ENCODE results near the gene AP2A2. TPM values are rescaled to one million over a fixed set of nuclear protein-coding genes. Genes with fewer than 3 reads are reported as not detected.

AP2A2 gene
- total and polyA plus RNA-seq, 2 of the 4 experiments (the other 2 are of a cell fraction) = 19.9 to 49.0 TPM

DNA sequence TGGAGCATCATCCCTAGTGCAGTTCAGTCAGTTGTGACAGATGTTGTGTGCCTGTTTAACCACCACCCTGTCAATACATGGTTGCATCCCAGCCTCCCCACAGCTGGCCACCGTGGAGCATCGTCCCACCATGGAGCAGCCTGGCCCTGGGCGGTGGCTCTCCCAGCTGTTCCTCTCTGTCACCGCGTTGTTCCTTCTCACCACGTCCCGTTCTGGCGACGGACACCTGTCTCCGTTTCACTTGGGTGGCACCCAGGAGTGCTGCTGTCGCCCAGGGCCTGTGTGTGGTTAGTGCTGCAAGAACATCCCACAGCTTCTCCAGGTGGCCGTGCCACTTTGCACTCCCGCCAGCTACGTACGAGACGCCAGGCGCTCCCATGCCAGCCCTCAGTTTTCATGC, 84.3 kb downstream of the AP2A2 start:
- ATAC-seq (ENCODE audit: low read depth) (no peak), DNase-seq (no peak)
- no peak overlapping the region for H4K5ac ChIP-seq (ENCODE audit: low read depth, low read length)
- H3K4me3 ChIP-seq (ENCODE audit: insufficient read depth, low read depth, low read length) = no peak overlapping the region
- H3K79me1 ChIP-seq (ENCODE audit: low read depth in 1 of 2, low read length in 2 of 2) = peaks cover 0 to 3% of the 10 kb centered on the region in 2 experiments; a peak in 3 of 4 replicates
- no peak overlapping the region for H3K9ac ChIP-seq (ENCODE audit: low read depth, low read length)
- ChIA-PET POLR2A (ENCODE audit: unreplicated experiment) (no interaction called here), CTCF (no interaction called here)
- no peak overlapping the region for H4K8ac ChIP-seq (ENCODE audit: low read depth in 2 of 2, low read length in 2 of 2)
- H3K23ac ChIP-seq (ENCODE audit: low read depth, low read length) = no peak overlapping the region
- WGBS, 2 experiments (ENCODE audit: extremely low coverage in 2 of 2, insufficient read length in 1 of 2) = 98% methylated on average over 7 of the region's 17 CpGs; no CpG with 5 or more reads in 1 of the 2 experiments
- no peak overlapping the region for H3K4ac ChIP-seq (ENCODE audit: low read depth, low read length)
- no TSS peak for BruUV-seq (replicated peaks)
- no peak overlapping the region for H3K18ac ChIP-seq (ENCODE audit: low read depth, low read length)
- TF ChIP-seq RAD21 (IDR thresholded peaks at IDR 0.05; ENCODE audit: low read length) (no peak), MAZ (IDR thresholded peaks at IDR 0.05; ENCODE audit: borderline replicate concordance, low read depth, low read length) (no peak), RFX5 (IDR thresholded peaks at IDR 0.05; ENCODE audit: low read depth, low read length) (no peak), NFE2L2 (IDR thresholded peaks at IDR 0.05; ENCODE audit: low read depth, low read length) (no peak), MAFK (IDR thresholded peaks at IDR 0.05; ENCODE audit: low read depth, low read length) (no peak), RCOR1 (IDR thresholded peaks at IDR 0.05; ENCODE audit: insufficient replicate concordance, low read length) (no peak), BHLHE40 (IDR thresholded peaks at IDR 0.05; ENCODE audit: low read depth, low read length) (no peak), CHD1 (IDR thresholded peaks at IDR 0.05; ENCODE audit: low read depth, low read length) (no peak), SMC3 (IDR thresholded peaks at IDR 0.05; ENCODE audit: low read depth, low read length) (no peak), CEBPB (IDR thresholded peaks at IDR 0.05; ENCODE audit: low read depth, low read length) (no peak), FOS (IDR thresholded peaks at IDR 0.05; ENCODE audit: low read depth, low read length) (no peak), POLR2A (IDR thresholded peaks at IDR 0.05; ENCODE audit: low read depth, low read length) (no peak), MXI1 (IDR thresholded peaks at IDR 0.05; ENCODE audit: borderline replicate concordance, low read depth, low read length) (no peak)
- TF ChIP-seq, protein P1, sequence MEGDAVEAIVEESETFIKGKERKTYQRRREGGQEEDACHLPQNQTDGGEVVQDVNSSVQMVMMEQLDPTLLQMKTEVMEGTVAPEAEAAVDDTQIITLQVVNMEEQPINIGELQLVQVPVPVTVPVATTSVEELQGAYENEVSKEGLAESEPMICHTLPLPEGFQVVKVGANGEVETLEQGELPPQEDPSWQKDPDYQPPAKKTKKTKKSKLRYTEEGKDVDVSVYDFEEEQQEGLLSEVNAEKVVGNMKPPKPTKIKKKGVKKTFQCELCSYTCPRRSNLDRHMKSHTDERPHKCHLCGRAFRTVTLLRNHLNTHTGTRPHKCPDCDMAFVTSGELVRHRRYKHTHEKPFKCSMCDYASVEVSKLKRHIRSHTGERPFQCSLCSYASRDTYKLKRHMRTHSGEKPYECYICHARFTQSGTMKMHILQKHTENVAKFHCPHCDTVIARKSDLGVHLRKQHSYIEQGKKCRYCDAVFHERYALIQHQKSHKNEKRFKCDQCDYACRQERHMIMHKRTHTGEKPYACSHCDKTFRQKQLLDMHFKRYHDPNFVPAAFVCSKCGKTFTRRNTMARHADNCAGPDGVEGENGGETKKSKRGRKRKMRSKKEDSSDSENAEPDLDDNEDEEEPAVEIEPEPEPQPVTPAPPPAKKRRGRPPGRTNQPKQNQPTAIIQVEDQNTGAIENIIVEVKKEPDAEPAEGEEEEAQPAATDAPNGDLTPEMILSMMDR (conservative IDR thresholded peaks at IDR 0.05; ENCODE audit: low read depth, low read length) = no peak
- TF ChIP-seq, protein P2, sequence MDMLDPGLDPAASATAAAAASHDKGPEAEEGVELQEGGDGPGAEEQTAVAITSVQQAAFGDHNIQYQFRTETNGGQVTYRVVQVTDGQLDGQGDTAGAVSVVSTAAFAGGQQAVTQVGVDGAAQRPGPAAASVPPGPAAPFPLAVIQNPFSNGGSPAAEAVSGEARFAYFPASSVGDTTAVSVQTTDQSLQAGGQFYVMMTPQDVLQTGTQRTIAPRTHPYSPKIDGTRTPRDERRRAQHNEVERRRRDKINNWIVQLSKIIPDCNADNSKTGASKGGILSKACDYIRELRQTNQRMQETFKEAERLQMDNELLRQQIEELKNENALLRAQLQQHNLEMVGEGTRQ (IDR thresholded peaks at IDR 0.05; ENCODE audit: low read depth, low read length) = no peak
- TF ChIP-seq, protein P3, sequence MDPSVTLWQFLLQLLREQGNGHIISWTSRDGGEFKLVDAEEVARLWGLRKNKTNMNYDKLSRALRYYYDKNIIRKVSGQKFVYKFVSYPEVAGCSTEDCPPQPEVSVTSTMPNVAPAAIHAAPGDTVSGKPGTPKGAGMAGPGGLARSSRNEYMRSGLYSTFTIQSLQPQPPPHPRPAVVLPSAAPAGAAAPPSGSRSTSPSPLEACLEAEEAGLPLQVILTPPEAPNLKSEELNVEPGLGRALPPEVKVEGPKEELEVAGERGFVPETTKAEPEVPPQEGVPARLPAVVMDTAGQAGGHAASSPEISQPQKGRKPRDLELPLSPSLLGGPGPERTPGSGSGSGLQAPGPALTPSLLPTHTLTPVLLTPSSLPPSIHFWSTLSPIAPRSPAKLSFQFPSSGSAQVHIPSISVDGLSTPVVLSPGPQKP (IDR thresholded peaks at IDR 0.05; ENCODE audit: borderline replicate concordance, low read depth, low read length) = no peak
- intact Hi-C loops (cut with micrococcal nuclease) = no loop called here
- H3K36me3 ChIP-seq (ENCODE audit: control insufficient read depth, insufficient read depth, low read length) = peaks cover 56% of the 10 kb centered on the region
- dilution Hi-C loops (cut with HindIII; ENCODE audit: low sequenced_read_pairs, unreplicated experiment) = no loop called here
- H3K56ac ChIP-seq (ENCODE audit: extremely low read depth, insufficient read depth, low read length) = no peak overlapping the region
- no peak overlapping the region for H3K4me2 ChIP-seq (ENCODE audit: low read depth, low read length)
- H3K27ac ChIP-seq (ENCODE audit: insufficient read depth, low read length) = no peak overlapping the region
- no peak overlapping the region for H2BK120ac ChIP-seq (ENCODE audit: low read depth, low read length)
- H4K91ac ChIP-seq (ENCODE audit: insufficient read depth, low read depth, low read length) = no peak overlapping the region
- H3K27me3 ChIP-seq (ENCODE audit: control insufficient read depth, insufficient read depth, low read length) = no peaks in the 10 kb centered on the region
- H3K9me3 ChIP-seq (ENCODE audit: control insufficient read depth, insufficient read depth, low read length) = no peaks in the 10 kb centered on the region
- H2AFZ ChIP-seq (replicated peaks; ENCODE audit: low read length, poor library complexity) = no peak overlapping the region
- no peak overlapping the region for H2BK15ac ChIP-seq (ENCODE audit: low read depth, low read length)
- H4K20me1 ChIP-seq (ENCODE audit: insufficient read depth, low read length) = peaks cover 4% of the 10 kb centered on the region; the same call in 1 of the 2 replicates
- no peak overlapping the region for H2BK20ac ChIP-seq (ENCODE audit: low read depth, low read length)
- H3K4me1 ChIP-seq (ENCODE audit: control insufficient read depth, insufficient read depth, low read length) = no peaks in the 10 kb centered on the region
- 0 out of 2 replicates have a peak, but pooled peaks cover 3% of the 10 kb centered on the region for H3K9me1 ChIP-seq (ENCODE audit: insufficient read depth, low read length)
- no peak overlapping the region for H2BK5ac ChIP-seq (ENCODE audit: low read depth, low read length, poor library complexity, severe bottlenecking)
- in situ Hi-C loops (cut with MboI; ENCODE audit: low sequenced_read_pairs) = no loop called here
- no peak overlapping the region for H2AK5ac ChIP-seq (ENCODE audit: low read depth, low read length)
- H2AK9ac ChIP-seq (replicated peaks; ENCODE audit: low read depth, low read length, poor library complexity) = no peak overlapping the region
- no peak overlapping the region for H3K14ac ChIP-seq (replicated peaks; ENCODE audit: low read depth, low read length)

Measured in IMR-90 (cell line).